Loucy (cell line): Measurements from ENCODE around the gene GPC5.

Experiments used
- H2AFZ ChIP-seq: fragments of 200-600 bp; sonication (generic); 2 replicates; pipeline ENCODE4 v1.6.0; 2016; ENCODE audit warnings: antibody characterized with exemption, mild to moderate bottlenecking, low read length, moderate library complexity
- H3F3A ChIP-seq: fragments of 200-600 bp; 2 replicates; pipeline ENCODE4 v1.6.0; 2016; ENCODE audit warnings: antibody characterized with exemption, low read depth, mild to moderate bottlenecking
- H3K27me3 ChIP-seq: fragments of 200-600 bp; sonication (generic); 2 replicates; pipeline ENCODE4 v1.6.1; 2014; ENCODE audit warnings: low read length, mild to moderate bottlenecking; ENCODE audit not compliant: insufficient read depth, poor library complexity, severe bottlenecking
- H3K36me3 ChIP-seq: fragments of 200-600 bp; sonication (generic); 2 replicates; pipeline ENCODE4 v1.6.1; 2016; ENCODE audit warnings: low read length; ENCODE audit not compliant: insufficient read depth
- H3K4me1 ChIP-seq: fragments of 200-600 bp; sonication (generic); 2 replicates; pipeline ENCODE4 v1.5.1; 2014; ENCODE audit warnings: low read length, mild to moderate bottlenecking; ENCODE audit not compliant: insufficient read depth, poor library complexity, severe bottlenecking
- H3K4me2 ChIP-seq: fragments of 200-600 bp; sonication (generic); 2 replicates; pipeline ENCODE4 v1.6.0; 2014; ENCODE audit warnings: antibody characterized with exemption, low read length, low read depth, mild to moderate bottlenecking; ENCODE audit not compliant: poor library complexity, severe bottlenecking
- H3K4me3 ChIP-seq: fragments of 200-600 bp; sonication (generic); 2 replicates; pipeline ENCODE4 v1.5.1; 2014; ENCODE audit warnings: low read length, mild to moderate bottlenecking, mixed read lengths; ENCODE audit not compliant: poor library complexity, severe bottlenecking
- H3K79me2 ChIP-seq: fragments of 200-600 bp; sonication (generic); 2 replicates; pipeline ENCODE4 v1.6.1; 2014; ENCODE audit warnings: low read length; ENCODE audit not compliant: insufficient read depth
- H3K9ac ChIP-seq: fragments of 200-600 bp; sonication (generic); 2 replicates; pipeline ENCODE4 v1.6.0; 2014; ENCODE audit warnings: mild to moderate bottlenecking, low read depth, low read length, moderate library complexity; ENCODE audit not compliant: poor library complexity, severe bottlenecking
- H3K9me2 ChIP-seq: fragments of 200-600 bp; sonication (generic); replicated peaks from 2 replicates; pipeline ENCODE4 v1.6.1; 2016; ENCODE audit warnings: low read depth, low read length, mixed read lengths
- H3K9me3 ChIP-seq: fragments of 200-600 bp; sonication (generic); 2 replicates; pipeline ENCODE4 v1.6.1; 2014; ENCODE audit warnings: mild to moderate bottlenecking, antibody characterized with exemption, low read length, low read depth; ENCODE audit not compliant: insufficient read depth
- H4K20me1 ChIP-seq: fragments of 200-600 bp; sonication (generic); 2 replicates; pipeline ENCODE4 v1.6.0; 2014; ENCODE audit warnings: antibody characterized with exemption, low read length, mild to moderate bottlenecking; ENCODE audit not compliant: insufficient read depth, poor library complexity, severe bottlenecking
- CTCF ChIP-seq: fragments of 200-600 bp; sonication (generic); conservative IDR thresholded peaks from 2 replicates; pipeline ENCODE4 v1.5.1; 2014; ENCODE audit warnings: mild to moderate bottlenecking, antibody characterized with exemption, low read length
- EZH2phosphoT487 ChIP-seq: fragments of 200-600 bp; IDR thresholded peaks from 2 replicates; pipeline ENCODE4 v1.6.1; 2018; ENCODE audit warnings: antibody characterized with exemption, mild to moderate bottlenecking, moderate library complexity, borderline replicate concordance

GPC5 gene

GRCh38 chr13:91513790-91514189 is 115.4 kb downstream of the GPC5 start:
- no peaks in the 10 kb centered on the region for H3K9me2 ChIP-seq
- no peak overlapping the region for H3K4me2 ChIP-seq
- no peaks in the 10 kb centered on the region for H3K36me3 ChIP-seq
- no peaks in the 10 kb centered on the region for H3K9me3 ChIP-seq
- H3K9ac ChIP-seq = no peak overlapping the region
- no peak overlapping the region for H3K4me3 ChIP-seq
- H2AFZ ChIP-seq = no peak overlapping the region
- no peaks in the 10 kb centered on the region for H4K20me1 ChIP-seq
- no peaks in the 10 kb centered on the region for H3F3A ChIP-seq
- H3K4me1 ChIP-seq = no peaks in the 10 kb centered on the region
- no peaks in the 10 kb centered on the region for H3K27me3 ChIP-seq
- TF ChIP-seq EZH2phosphoT487 = no peak
- H3K79me2 ChIP-seq = no peaks in the 10 kb centered on the region

GRCh38 chr13:91516799-91517198 is 118.4 kb downstream of the GPC5 start:
- H3K4me2 ChIP-seq = no peak overlapping the region
- TF ChIP-seq CTCF = no peak
- no peak for TF ChIP-seq EZH2phosphoT487
- H4K20me1 ChIP-seq = no peaks in the 10 kb centered on the region

GRCh38 chr13:91520952-91521351 is 122.5 kb downstream of the GPC5 start:
- H3K79me2 ChIP-seq = no peaks in the 10 kb centered on the region
- H3F3A ChIP-seq = no peaks in the 10 kb centered on the region
- no peaks in the 10 kb centered on the region for H3K9me3 ChIP-seq
- H2AFZ ChIP-seq = no peak overlapping the region
- TF ChIP-seq EZH2phosphoT487 (no peak), CTCF (no peak)
- no peaks in the 10 kb centered on the region for H4K20me1 ChIP-seq
- H3K4me1 ChIP-seq = no peaks in the 10 kb centered on the region
- no peaks in the 10 kb centered on the region for H3K9me2 ChIP-seq
- no peak overlapping the region for H3K9ac ChIP-seq
- no peak overlapping the region for H3K4me3 ChIP-seq
- no peak overlapping the region for H3K4me2 ChIP-seq
- H3K27me3 ChIP-seq = no peaks in the 10 kb centered on the region
- no peaks in the 10 kb centered on the region for H3K36me3 ChIP-seq

More at GRCh38 chr13:91516799-91517198, 118.4 kb downstream of the GPC5 start:
- no peaks in the 10 kb centered on the region for H3F3A ChIP-seq
- no peaks in the 10 kb centered on the region for H3K9me2 ChIP-seq
- no peaks in the 10 kb centered on the region for H3K9me3 ChIP-seq
- no peak overlapping the region for H2AFZ ChIP-seq
- H3K36me3 ChIP-seq = no peaks in the 10 kb centered on the region
- no peaks in the 10 kb centered on the region for H3K79me2 ChIP-seq
- H3K27me3 ChIP-seq = no peaks in the 10 kb centered on the region
- H3K4me1 ChIP-seq = no peaks in the 10 kb centered on the region
- H3K4me3 ChIP-seq = no peak overlapping the region
- H3K9ac ChIP-seq = no peak overlapping the region

- Histone ChIP-seq H3K4me2 (no peak overlapping the region), H3K27me3 (no peaks in the 10 kb centered on the region), H3K9me2 (no peaks in the 10 kb centered on the region), H3K79me2 (no peaks in the 10 kb centered on the region), H3K4me1 (no peaks in the 10 kb centered on the region), H3K4me3 (no peak overlapping the region), H3K9ac (no peak overlapping the region), H3K36me3 (no peaks in the 10 kb centered on the region), H4K20me1 (no peaks in the 10 kb centered on the region), H3K9me3 (no peaks in the 10 kb centered on the region), H2AFZ (no peak overlapping the region), H3F3A (no peaks in the 10 kb centered on the region)
- TF ChIP-seq EZH2phosphoT487 (no peak), CTCF (no peak)
These were observed 124.7 kb downstream of the GPC5 start for GRCh38 chr13:91523116-91523515.
